SK-N-SH (cell line): ENCODE results near the gene CAPS. TPM values are rescaled to one million over a fixed set of nuclear protein-coding genes. Genes with fewer than 3 reads are reported as not detected.

Experiments used
- CTCF ChIA-PET: fragments of 300-600, 350-600 bp; formaldehyde crosslinking; extraction: SDS; loops from one replicate; lab custom pipeline; 2021; lab: Yijun Ruan, JAX
- POLR2A ChIA-PET: fragments of 350-600 bp; sonication (Branson Sonifier 250); formaldehyde crosslinking; extraction: SDS; loops from one replicate; lab custom pipeline; 2020; ENCODE audit warnings: antibody characterized with exemption, inconsistent platforms; lab: Yijun Ruan, JAX
- DNase-seq: peaks from one replicate; pipeline ENCODE4 v3.0.0; 2012
- H2AFZ ChIP-seq: fragments of 200-600 bp; sonication (generic); 2 replicates; pipeline ENCODE4 v1.8.1; 2016; ENCODE audit warnings: antibody characterized with exemption, mild to moderate bottlenecking, low read depth
- H3F3A ChIP-seq: fragments of 200-600 bp; sonication (generic); replicated peaks from 2 replicates; pipeline ENCODE3; 2016; ENCODE audit warnings: antibody characterized with exemption, mild to moderate bottlenecking; ENCODE audit not compliant: insufficient read depth
- H3K27ac ChIP-seq, 2 experiments: fragments of 200-500 bp in 1 of 2; fragments of 200-600 bp in 1 of 2; sonication (Bioruptor generic) in 1 of 2; sonication (generic), shearing (Covaris generic) in 1 of 2; 2 replicates each; pipeline versions ENCODE4 v1.5.1 to v1.6.1; 2014 to 2016; ENCODE audit warnings: low read depth in 2 of 2, inconsistent platforms in 1 of 2, low read length in 1 of 2, mild to moderate bottlenecking in 1 of 2, mixed read lengths in 1 of 2
- H3K27me3 ChIP-seq: fragments of 200-600 bp; sonication (generic), shearing (Covaris generic); 2 replicates; pipeline ENCODE4 v1.6.1; 2016; ENCODE audit warnings: mixed run types; ENCODE audit not compliant: insufficient read depth
- H3K36me3 ChIP-seq, 2 experiments: fragments of 200-500 bp in 1 of 2; fragments of 200-600 bp in 1 of 2; sonication (Bioruptor generic) in 1 of 2; sonication (generic) in 1 of 2; replicated peaks in 1 of 2; 2 replicates each; pipeline versions ENCODE3 to v1.5.1; 2014 to 2016; ENCODE audit warnings: low read length in 1 of 2, mild to moderate bottlenecking in 1 of 2; ENCODE audit not compliant: insufficient read depth in 2 of 2, control insufficient read depth in 1 of 2
- H3K4me1 ChIP-seq, 2 experiments: fragments of 200-500 bp in 1 of 2; fragments of 200-600 bp in 1 of 2; sonication (Bioruptor generic) in 1 of 2; sonication (generic), shearing (Covaris generic) in 1 of 2; 2 replicates each; pipeline versions ENCODE4 v1.5.1 to v1.6.1; 2014 to 2016; ENCODE audit warnings: low read depth in 1 of 2, low read length in 1 of 2, mixed run types in 1 of 2; ENCODE audit not compliant: insufficient read depth in 2 of 2, control insufficient read depth in 1 of 2
- H3K4me2 ChIP-seq: fragments of 200-600 bp; sonication (generic), shearing (Covaris generic); 2 replicates; pipeline ENCODE4 v1.6.1; 2017; ENCODE audit warnings: mixed run types
- H3K4me3 ChIP-seq, 2 experiments: fragments of 200-500 bp in 1 of 2; fragments of 200-600 bp in 1 of 2; sonication (Bioruptor generic) in 1 of 2; sonication (generic), shearing (Covaris generic) in 1 of 2; 2 replicates each; pipeline versions ENCODE4 v1.5.1 to v1.8.1; 2014 to 2016; ENCODE audit warnings: low read depth in 2 of 2, inconsistent platforms in 1 of 2, low read length in 1 of 2, mild to moderate bottlenecking in 1 of 2, mixed read lengths in 1 of 2, moderate library complexity in 1 of 2
- H3K79me2 ChIP-seq: fragments of 200-600 bp; sonication (generic); 2 replicates; pipeline ENCODE4 v1.8.1; 2017; ENCODE audit warnings: mild to moderate bottlenecking; ENCODE audit not compliant: insufficient read depth
- H3K9ac ChIP-seq: fragments of 200-600 bp; sonication (generic); 2 replicates; pipeline ENCODE4 v1.6.1; 2017; ENCODE audit warnings: mixed run types
- H3K9me2 ChIP-seq: fragments of 200-600 bp; sonication (generic); 2 replicates; pipeline ENCODE4 v1.6.1; 2017; ENCODE audit warnings: mixed run types
- H3K9me3 ChIP-seq: fragments of 200-600 bp; sonication (generic); 2 replicates; pipeline ENCODE4 v1.6.1; 2017; ENCODE audit warnings: mixed run types, mild to moderate bottlenecking, moderate library complexity
- H4K20me1 ChIP-seq: fragments of 200-600 bp; sonication (generic); 2 replicates; pipeline ENCODE4 v1.6.1; 2017; ENCODE audit warnings: mild to moderate bottlenecking, mixed run types; ENCODE audit not compliant: insufficient read depth
- CHD2 ChIP-seq: fragments of 150-350 bp; IDR thresholded peaks from 2 replicates; pipeline ENCODE4 v1.6.1; 2018; ENCODE audit warnings: low read length; ENCODE audit not compliant: partially characterized antibody
- ELF1 ChIP-seq: IDR thresholded peaks from 2 replicates; pipeline ENCODE4 v1.4.0; 2012
- EZH2phosphoT487 ChIP-seq: fragments of 200-600 bp; sonication (generic); IDR thresholded peaks from 2 replicates; pipeline ENCODE4 v1.6.1; 2017; ENCODE audit warnings: low read depth, mixed run types, mild to moderate bottlenecking, antibody characterized with exemption, moderate library complexity, borderline replicate concordance
- GATA2 ChIP-seq: sonication (generic); formaldehyde crosslinking; IDR thresholded peaks from 2 replicates; pipeline ENCODE4 v1.5.0; 2020; ENCODE audit warnings: mild to moderate bottlenecking, missing genetic modification reagents
- MEF2A ChIP-seq: IDR thresholded peaks from 2 replicates; pipeline ENCODE4 v1.4.0; 2012; ENCODE audit warnings: low read depth, borderline replicate concordance
- NFIC ChIP-seq: IDR thresholded peaks from 2 replicates; pipeline ENCODE4 v1.4.0; 2012; ENCODE audit warnings: borderline replicate concordance
- RFX5 ChIP-seq: IDR thresholded peaks from 2 replicates; pipeline ENCODE4 v1.6.1; 2012; ENCODE audit warnings: mild to moderate bottlenecking, improper control_type of control experiment, low read length
- TEAD4 ChIP-seq: IDR thresholded peaks from 2 replicates; pipeline ENCODE4 v1.4.0; 2012; ENCODE audit warnings: mild to moderate bottlenecking, borderline replicate concordance; ENCODE audit not compliant: insufficient read depth
- WGBS: methylation state at CpG from one replicate; pipeline ENCODE4 v1.1.6; 2017; ENCODE audit warnings: low lambda C conversion rate; 5-methylcytosine and 5-hydroxymethylcytosine counted together
- polyA plus RNA-seq, 3 experiments: library from polyadenylated mRNA; depleted of rRNA; stranded (reverse); fragments of >200 nt; gene quantifications; 2 replicates each; pipeline ENCODE4 v1.2.3, GENCODE V29; 2012
- TF ChIP-seq, protein P1 (sequence below): IDR thresholded peaks from 2 replicates; pipeline ENCODE4; 2012
- TF ChIP-seq, protein P2 (sequence below): fragments of 200-600 bp; sonication (generic); IDR thresholded peaks from 2 replicates; pipeline ENCODE4 v1.6.1; 2017; ENCODE audit warnings: antibody characterized with exemption, mild to moderate bottlenecking, moderate library complexity
- TF ChIP-seq, protein P3 (sequence below): fragments of 150-350 bp; IDR thresholded peaks from 2 replicates; pipeline ENCODE4 v1.6.1; 2016; ENCODE audit warnings: mild to moderate bottlenecking, low read depth, low read length
- TF ChIP-seq, protein P4 (sequence below): IDR thresholded peaks from 2 replicates; pipeline ENCODE4 v1.6.1; 2012; ENCODE audit warnings: mild to moderate bottlenecking, low read depth, low read length, moderate library complexity

The CAPS gene
- polyA plus RNA-seq, 1 of the 3 experiments (the other 2 are of a cell fraction): 13.4 TPM

- peaks cover 9% of the 10 kb centered on the region; the same call in 1 of the 2 replicates for H3K79me2 ChIP-seq
- no peak overlapping the region for H2AFZ ChIP-seq
- H3K4me1 ChIP-seq: peaks cover 4 to 5% of the 10 kb centered on the region in 2 experiments; a peak in 2 of 4 replicates
- no peak overlapping the region for H3K9ac ChIP-seq
- TF ChIP-seq ELF1 (no peak), CHD2 (no peak), RFX5 (no peak), GATA2 (CRISPR knock-in tag) (no peak), MEF2A (no peak), NFIC (no peak)
- TF ChIP-seq, protein P1, sequence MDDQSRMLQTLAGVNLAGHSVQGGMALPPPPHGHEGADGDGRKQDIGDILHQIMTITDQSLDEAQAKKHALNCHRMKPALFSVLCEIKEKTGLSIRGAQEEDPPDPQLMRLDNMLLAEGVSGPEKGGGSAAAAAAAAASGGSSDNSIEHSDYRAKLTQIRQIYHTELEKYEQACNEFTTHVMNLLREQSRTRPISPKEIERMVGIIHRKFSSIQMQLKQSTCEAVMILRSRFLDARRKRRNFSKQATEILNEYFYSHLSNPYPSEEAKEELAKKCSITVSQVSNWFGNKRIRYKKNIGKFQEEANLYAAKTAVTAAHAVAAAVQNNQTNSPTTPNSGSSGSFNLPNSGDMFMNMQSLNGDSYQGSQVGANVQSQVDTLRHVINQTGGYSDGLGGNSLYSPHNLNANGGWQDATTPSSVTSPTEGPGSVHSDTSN: no peak
- TF ChIP-seq, protein P2, sequence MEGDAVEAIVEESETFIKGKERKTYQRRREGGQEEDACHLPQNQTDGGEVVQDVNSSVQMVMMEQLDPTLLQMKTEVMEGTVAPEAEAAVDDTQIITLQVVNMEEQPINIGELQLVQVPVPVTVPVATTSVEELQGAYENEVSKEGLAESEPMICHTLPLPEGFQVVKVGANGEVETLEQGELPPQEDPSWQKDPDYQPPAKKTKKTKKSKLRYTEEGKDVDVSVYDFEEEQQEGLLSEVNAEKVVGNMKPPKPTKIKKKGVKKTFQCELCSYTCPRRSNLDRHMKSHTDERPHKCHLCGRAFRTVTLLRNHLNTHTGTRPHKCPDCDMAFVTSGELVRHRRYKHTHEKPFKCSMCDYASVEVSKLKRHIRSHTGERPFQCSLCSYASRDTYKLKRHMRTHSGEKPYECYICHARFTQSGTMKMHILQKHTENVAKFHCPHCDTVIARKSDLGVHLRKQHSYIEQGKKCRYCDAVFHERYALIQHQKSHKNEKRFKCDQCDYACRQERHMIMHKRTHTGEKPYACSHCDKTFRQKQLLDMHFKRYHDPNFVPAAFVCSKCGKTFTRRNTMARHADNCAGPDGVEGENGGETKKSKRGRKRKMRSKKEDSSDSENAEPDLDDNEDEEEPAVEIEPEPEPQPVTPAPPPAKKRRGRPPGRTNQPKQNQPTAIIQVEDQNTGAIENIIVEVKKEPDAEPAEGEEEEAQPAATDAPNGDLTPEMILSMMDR: no peak
- TF ChIP-seq, protein P3, sequence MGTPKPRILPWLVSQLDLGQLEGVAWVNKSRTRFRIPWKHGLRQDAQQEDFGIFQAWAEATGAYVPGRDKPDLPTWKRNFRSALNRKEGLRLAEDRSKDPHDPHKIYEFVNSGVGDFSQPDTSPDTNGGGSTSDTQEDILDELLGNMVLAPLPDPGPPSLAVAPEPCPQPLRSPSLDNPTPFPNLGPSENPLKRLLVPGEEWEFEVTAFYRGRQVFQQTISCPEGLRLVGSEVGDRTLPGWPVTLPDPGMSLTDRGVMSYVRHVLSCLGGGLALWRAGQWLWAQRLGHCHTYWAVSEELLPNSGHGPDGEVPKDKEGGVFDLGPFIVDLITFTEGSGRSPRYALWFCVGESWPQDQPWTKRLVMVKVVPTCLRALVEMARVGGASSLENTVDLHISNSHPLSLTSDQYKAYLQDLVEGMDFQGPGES: no peak
- no peak overlapping the region for H3K27ac ChIP-seq
- H3K9me3 ChIP-seq: no peaks in the 10 kb centered on the region
- no peaks in the 10 kb centered on the region for H4K20me1 ChIP-seq
- H3K4me3 ChIP-seq: no peak overlapping the region
- ChIA-PET POLR2A (no interaction called here), CTCF (no interaction called here)
- H3K27me3 ChIP-seq: no peaks in the 10 kb centered on the region
- no peak for DNase-seq
- no peak overlapping the region for H3K4me2 ChIP-seq
- WGBS: 95% methylated on average over 1 of the region's 1 CpG
- H3K36me3 ChIP-seq: peaks cover 4 to 8% of the 10 kb centered on the region in 2 experiments
- no peaks in the 10 kb centered on the region for H3F3A ChIP-seq
- H3K9me2 ChIP-seq: no peaks in the 10 kb centered on the region
These were observed 3.5 kb upstream of the CAPS start for GRCh38 chr19:5910638-5910907.

DNA sequence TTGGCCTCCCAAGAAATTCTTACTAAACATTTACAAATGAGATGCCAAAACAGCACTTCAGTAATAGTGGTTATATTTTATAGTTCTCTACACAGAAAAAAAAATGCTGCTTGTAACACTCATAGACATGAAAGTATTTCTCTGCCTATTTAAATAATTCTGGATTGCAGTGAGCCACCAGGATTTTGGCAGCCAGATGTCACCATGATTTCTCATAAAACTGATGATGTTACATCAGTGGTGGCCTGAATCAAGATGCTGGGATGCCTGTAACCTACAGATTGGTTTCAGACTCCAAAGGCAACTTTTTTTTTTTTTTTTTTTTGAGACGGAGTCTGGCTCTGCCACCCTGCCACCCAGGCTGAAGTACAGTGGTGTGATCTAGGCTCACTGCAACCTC is 2.7 kb upstream of the CAPS start:
- H3K4me3 ChIP-seq: no peak overlapping the region
- H3K4me2 ChIP-seq: no peak overlapping the region
- TF ChIP-seq ELF1 (no peak), MEF2A (no peak), EZH2phosphoT487 (no peak), TEAD4 (no peak)
- TF ChIP-seq, protein P1: no peak
- TF ChIP-seq, protein P4, sequence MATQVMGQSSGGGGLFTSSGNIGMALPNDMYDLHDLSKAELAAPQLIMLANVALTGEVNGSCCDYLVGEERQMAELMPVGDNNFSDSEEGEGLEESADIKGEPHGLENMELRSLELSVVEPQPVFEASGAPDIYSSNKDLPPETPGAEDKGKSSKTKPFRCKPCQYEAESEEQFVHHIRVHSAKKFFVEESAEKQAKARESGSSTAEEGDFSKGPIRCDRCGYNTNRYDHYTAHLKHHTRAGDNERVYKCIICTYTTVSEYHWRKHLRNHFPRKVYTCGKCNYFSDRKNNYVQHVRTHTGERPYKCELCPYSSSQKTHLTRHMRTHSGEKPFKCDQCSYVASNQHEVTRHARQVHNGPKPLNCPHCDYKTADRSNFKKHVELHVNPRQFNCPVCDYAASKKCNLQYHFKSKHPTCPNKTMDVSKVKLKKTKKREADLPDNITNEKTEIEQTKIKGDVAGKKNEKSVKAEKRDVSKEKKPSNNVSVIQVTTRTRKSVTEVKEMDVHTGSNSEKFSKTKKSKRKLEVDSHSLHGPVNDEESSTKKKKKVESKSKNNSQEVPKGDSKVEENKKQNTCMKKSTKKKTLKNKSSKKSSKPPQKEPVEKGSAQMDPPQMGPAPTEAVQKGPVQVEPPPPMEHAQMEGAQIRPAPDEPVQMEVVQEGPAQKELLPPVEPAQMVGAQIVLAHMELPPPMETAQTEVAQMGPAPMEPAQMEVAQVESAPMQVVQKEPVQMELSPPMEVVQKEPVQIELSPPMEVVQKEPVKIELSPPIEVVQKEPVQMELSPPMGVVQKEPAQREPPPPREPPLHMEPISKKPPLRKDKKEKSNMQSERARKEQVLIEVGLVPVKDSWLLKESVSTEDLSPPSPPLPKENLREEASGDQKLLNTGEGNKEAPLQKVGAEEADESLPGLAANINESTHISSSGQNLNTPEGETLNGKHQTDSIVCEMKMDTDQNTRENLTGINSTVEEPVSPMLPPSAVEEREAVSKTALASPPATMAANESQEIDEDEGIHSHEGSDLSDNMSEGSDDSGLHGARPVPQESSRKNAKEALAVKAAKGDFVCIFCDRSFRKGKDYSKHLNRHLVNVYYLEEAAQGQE: no peak
- no peaks in the 10 kb centered on the region for H3K27me3 ChIP-seq
- no peak overlapping the region for H3K9ac ChIP-seq
- POLR2A ChIA-PET: no interaction called here
- H2AFZ ChIP-seq: no peak overlapping the region
- CTCF ChIA-PET: interaction anchor here (0.7 to 0.9 kb wide), 2 partner anchors 11 to 77 kb away, joined by 3 read pairs; no protein-coding TSS in a partner anchor
- no peaks in the 10 kb centered on the region for H3F3A ChIP-seq
- H3K36me3 ChIP-seq: peaks cover 4 to 12% of the 10 kb centered on the region in 2 experiments
- H3K4me1 ChIP-seq: peaks cover 4 to 5% of the 10 kb centered on the region in 2 experiments; a peak in 2 of 4 replicates
- no peaks in the 10 kb centered on the region for H3K9me2 ChIP-seq
- H4K20me1 ChIP-seq: no peaks in the 10 kb centered on the region
- H3K79me2 ChIP-seq: peaks cover under 1% of the 10 kb centered on the region; the same call in 1 of the 2 replicates
- no peak overlapping the region for H3K27ac ChIP-seq
- no peak for DNase-seq
- 93% methylated on average over 1 of the region's 1 CpG for WGBS
- no peaks in the 10 kb centered on the region for H3K9me3 ChIP-seq
